Measurements from ENCODE around the gene LY6G5C. TPM values are rescaled to one million over a fixed set of nuclear protein-coding genes. Genes with fewer than 3 reads are reported as not detected.

Gene LY6G5C, protein sequence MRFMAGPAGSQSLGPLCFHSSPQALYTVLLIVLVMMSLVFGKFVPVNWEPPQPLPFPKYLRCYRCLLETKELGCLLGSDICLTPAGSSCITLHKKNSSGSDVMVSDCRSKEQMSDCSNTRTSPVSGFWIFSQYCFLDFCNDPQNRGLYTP
- under 1 TPM; under 0.01 to 0.67 TPM for total RNA-seq

DNA sequence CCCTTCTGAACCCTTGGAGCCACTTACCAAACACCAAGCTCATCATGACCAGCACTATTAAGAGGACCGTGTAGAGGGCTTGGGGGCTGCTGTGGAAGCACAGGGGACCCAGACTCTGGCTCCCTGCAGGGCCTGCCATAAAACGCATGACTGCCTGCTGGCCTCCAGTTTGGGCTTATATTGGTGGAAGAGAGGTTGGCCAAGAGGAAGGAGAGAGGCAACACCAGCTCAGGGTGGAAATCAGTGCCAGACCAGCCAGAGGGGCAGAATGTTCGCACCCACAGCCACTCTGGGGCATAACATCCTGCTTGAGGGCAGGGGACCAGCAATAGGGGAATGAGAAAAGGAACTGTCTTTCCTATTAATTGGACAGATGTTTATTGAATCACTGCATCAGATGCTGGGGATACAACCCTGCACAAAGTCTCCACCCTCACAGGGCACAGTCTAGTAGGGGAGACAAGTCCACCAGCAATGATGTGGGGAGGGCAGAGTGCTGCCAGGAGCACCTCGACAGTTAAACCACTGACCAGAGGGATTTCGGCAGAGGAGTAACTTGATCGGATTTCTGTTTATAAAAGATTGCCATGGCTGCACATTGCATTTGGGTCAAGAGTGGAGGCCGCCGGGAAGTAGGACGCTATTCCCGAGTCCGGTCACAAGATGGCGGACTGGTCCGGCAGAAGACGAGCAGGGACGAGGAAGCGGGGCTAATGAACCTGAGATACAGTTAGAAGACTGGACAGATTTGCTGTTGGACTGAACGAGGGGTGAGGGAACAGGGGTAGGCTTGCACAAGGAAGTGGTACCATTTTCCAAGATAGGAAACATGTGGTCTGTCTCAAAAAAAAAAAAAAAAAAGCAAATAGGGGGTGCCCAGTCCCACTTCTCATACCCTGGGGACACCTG, at the start of gene LY6G5C:
TSS of gene LY6G5C (minus strand) at position 842 of the 909 bp plus-strand sequence. CDS start at position 148, 694 bp downstream.

DNA sequence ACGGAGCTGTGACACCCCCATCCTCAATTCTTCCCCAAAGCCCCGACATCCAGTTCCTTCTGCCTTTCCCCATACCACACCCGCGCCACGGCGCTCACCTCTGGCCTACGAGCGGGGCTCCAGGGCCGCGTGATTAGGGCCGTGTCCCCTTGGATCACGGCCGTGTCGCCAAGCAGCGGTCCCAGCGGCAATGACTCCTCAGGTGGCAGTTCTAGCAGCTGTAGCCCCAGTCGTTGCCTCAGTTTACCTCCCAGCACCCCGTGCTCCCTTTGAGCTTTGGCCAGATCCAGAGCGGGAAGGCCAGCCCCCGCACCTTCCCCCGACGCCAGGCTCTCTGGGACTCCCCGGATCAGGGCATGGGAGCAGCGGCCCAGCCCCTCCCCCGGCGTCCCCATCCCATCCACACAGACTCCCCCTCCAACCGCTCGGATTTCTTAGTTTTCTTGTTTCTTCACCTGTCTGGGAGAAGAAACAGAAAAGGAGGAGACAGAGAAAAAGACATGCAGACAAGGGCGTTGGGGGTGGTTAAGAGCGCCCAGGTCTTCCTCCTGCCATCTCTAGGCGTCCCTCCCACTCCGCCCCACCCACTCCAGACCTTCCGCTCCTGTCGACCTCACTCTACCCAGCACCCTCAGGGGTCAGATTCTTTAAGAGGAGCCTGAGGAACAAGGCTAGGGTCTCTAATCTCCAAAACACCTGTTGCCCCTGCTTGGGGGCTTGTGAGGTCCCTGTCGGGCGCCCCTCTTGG, 48.1 kb upstream of the LY6G5C start, which contains the start of gene DDAH2:
TSS of gene DDAH2 (minus strand) at position 533 of the 748 bp plus-strand sequence. CDS start at position 395, 138 bp downstream.

DNA sequence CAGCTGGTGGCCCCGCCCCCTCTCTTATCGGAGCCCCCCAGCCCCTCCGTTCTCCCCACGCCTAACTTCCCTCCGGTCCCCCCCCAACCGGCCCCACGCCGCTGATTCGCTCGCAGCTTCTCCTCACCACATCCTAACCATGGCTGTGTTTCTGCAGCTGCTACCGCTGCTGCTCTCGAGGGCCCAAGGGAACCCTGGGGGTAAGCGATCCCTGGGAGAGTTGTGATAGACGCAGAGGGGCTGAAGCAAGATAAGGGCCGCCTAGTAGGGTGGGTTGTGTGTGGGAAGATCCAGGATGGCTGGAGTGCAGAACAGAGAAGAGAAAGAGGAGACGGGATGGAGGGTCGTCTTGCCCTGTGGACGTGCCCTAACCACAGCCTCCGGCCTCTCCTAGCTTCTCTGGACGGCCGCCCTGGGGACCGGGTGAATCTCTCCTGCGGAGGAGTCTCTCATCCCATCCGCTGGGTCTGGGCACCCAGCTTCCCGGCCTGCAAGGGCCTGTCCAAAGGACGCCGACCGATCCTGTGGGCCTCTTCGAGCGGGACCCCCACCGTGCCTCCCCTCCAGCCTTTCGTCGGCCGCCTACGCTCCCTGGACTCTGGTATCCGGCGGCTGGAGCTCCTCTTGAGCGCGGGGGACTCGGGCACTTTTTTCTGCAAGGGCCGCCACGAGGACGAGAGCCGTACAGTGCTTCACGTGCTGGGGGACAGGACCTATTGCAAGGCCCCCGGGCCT, 42.5 kb upstream of the LY6G5C start, which contains the start of gene MPIG6B:
TSS of gene MPIG6B (plus strand) at position 129 of the 735 bp plus-strand sequence. CDS start at position 140, 11 bp downstream.

DNA sequence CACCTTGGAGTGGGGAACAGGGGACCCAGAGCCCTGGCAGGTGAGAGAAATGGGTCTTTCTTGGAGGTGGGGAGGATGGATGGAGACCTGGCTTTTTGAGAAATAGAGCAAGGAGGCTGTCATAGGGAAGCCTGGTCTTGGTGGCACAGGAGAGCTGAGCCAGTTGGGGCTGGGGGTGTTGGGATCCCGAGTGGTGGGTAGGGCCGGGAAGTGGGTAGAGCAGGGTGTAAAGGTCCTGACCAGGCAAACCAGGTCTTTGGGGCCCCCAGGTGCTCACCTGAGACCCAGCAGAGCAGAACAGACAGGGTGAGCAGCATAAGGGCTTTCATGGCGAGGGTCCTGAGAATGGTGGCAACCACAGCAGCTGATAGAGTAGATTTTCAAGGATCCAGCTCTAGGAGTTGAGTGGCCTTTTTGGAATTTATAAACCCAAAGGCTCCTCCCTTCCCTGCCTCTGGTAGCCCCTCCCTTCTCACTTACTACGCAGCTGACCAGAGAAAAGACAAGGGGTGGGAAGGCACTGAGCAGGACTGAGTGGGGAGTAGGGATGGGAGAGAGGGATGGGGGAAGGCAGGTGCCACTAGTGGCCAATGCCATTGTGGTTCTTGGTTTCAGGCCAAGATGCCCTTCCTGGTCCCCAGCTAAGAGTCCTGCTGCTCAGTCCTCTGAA, 40.6 kb upstream of the LY6G5C start, which contains the start of gene LY6G6C:
TSS of gene LY6G6C (minus strand) at position 396 of the 670 bp plus-strand sequence. CDS start at position 329, 67 bp downstream.

DNA sequence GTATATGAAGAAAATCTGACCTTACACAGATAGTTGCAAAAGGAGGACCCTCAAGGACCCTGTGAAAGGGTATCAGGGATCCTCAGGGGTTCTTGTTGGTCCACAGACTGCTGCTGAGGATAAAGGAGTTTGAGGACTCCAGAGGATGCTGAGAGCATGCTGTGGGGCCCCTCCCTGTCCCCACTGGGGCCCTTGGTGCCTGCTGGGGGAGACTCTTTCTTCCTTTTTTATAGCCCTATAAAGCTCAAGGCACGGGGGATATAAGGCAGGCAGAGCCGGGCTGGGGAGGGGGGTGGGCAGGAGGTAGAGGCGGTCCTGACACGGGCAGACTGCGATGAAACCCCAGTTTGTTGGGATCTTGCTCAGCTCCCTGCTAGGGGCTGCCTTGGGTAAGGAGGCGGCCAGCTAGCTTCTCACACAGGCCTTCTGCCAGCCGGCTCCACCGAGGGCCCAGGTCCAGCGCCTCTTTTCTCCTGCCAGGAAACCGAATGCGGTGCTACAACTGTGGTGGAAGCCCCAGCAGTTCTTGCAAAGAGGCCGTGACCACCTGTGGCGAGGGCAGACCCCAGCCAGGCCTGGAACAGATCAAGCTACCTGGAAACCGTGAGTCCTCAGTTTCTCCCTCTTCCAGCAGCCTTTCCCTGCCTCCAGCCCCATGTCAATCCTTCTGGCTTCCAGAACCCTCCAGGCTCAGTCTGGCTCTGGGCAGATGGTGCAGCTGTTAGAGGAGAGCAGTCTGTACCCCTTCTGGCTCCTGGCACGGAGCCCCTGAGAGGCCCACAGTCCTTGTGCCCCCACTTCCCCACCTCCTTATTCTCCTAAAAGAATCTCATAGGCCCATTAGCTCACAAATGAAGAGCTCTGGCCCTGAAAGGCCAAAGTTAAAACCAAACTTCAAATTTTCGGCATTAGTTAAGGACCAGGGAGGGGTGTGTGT, 34.4 kb upstream of the LY6G5C start, which contains the start of gene LY6G6D:
TSS of gene LY6G6D (plus strand) at position 327 of the 937 bp plus-strand sequence. CDS start at position 335, 8 bp downstream.

DNA sequence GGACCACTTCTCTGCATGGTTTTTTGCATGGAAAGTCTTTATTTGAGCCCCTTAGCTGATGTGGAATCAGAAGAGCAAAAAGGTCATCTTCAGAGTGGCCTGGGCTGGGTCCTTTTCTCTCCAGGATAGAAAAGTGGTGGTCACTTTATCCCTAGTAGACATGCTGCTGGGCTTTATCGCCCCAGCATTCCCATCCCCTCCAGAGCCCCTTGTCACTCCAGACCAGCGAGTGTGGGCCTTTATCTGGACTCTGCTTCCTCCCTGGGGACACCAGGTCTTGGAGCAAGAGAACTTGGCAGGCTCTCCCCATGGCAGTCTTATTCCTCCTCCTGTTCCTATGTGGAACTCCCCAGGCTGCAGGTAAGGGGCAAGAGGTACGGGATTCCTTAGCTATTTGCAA, 25.7 kb upstream of the LY6G5C start, which contains the start of gene LY6G6F:
TSS of gene LY6G6F (plus strand) at position 268 of the 400 bp plus-strand sequence. CDS start at position 309, 41 bp downstream.

DNA sequence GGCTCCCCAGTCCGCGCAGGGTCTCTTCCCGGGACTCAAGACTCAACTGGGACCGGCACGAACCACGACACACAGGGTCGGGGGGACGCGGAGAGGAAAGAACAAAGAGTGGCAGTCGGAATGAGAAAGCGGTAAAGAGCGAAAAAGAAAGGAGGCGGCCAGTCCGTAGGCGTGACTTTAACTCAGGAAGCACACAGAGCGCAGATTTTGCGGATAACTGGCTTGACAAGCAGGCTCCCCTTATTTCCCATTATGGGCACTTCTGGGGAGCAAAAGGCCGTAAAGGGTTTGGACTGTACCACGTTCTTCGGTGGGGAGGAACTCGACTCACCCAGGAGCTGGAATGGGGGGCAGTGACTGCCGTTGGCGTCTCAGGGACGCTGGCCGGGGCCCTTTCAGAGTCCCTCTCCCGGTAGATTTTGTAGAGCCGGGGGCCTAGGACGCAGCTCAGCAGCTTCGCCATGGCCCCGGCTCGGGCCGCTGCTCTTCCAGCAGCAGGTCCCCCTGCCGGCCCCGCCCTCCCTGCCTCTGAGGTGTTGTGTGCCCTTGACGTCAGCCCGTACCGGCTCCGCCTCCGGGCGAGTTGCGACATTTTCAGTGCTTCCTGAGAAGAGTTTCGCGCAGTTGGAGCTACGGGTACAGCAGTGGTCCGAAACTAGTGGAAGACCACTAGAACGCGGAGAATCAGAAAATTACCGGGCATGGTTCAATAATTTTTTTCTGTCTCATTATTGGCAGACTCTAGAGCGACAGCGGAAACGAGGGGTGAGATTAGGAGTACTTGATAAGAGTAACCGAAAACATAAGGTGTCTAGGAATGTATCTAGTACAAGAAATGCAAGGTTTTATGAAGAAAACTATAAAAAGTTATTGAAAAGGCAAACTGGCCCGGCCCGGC, 22.2 kb upstream of the LY6G5C start, which contains the start of gene ABHD16A:
TSS of gene ABHD16A (minus strand) at position 506 of the 898 bp plus-strand sequence. CDS start at position 463, 43 bp downstream.

DNA sequence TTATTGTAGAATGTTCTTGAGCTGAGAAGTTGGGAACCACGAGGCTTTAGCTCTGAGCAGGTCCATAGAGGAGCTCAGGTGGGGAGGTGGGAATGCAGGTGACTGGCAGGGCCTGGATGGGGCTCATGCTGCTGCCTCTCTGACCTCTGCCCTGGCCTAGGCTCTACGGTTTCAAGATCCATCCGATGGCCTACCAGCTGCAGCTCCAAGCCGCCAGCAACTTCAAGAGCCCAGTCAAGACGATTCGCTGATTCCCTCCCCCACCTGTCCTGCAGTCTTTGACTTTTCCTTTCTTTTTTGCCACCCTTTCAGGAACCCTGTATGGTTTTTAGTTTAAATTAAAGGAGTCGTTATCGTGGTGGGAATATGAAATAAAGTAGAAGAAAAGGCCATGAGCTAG, 11.2 kb downstream of the LY6G5C start, which contains the start of gene LY6G5B:
TSS of gene LY6G5B (plus strand) at position 301 of the 400 bp plus-strand sequence. CDS start 975 bp downstream, outside the sequence.

DNA sequence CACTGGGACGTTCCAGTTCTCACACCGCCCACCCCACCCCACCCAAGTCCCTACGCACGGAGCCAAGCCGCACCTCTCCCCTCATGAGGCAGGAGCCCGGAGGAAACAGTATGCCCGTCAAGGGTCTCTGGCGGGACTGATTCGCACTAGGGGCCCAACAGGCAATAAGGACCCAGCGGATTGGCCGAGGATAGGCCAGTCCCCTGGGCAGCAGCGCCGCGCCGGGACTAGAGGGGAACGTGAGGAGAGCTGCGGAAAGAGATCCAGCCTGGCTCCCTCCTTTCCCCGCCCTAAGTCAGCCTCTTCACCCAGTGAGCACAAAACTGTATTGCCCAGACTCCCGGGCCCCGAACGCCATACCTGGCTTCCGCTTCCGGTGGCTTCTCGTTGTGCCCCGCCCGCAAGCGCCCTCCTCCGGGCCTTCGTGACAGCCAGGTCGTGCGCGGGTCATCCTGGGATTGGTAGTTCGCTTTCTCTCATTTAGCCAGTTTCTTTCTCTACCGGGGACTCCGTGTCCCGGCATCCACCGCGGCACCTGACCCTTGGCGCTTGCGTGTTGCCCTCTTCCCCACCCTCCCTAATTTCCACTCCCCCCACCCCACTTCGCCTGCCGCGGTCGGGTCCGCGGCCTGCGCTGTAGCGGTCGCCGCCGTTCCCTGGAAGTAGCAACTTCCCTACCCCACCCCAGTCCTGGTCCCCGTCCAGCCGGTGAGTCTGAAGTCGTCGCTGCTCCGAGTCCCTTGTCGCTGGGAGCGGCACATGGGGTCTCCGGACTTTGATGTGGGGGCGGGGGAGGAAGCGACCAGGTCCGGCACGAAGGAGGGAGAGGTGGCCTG, 15.1 kb downstream of the LY6G5C start, which contains the start of gene CSNK2B:
TSS of gene CSNK2B (plus strand) at position 580 of the 836 bp plus-strand sequence. CDS start 752 bp downstream, outside the sequence.

DNA sequence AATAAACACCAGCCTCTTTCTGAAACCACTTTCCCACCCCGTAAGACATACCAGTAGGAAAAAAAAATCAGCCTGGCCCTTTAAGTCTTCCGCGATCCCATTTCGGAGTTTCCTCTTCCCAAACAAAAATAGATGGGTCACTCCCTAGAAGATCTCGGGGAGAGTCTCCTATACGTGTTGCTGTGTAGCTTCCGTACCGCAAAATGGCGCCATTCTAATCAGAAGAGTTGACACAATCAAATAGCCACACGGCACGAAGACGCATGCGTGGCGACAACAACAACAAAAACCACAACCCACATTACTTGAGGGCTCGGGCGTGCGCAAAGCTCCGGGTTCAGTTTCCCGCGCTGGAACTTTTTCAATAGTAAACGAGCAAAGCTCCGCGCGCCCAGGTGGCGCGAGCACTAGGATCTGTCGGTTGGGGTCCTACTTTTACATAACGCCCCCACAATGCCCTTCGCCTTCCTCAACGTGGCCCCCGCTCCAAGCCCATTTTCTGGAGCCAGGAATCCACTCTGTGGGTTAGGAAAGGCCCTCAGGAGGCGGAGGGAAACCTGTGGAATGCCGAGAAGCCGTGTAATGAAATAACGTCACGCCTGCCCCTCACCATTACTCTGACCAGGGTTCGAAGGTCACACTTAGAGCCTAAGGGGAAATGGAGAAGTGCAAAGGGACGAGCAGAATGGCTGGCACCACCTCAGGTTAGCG, 15.9 kb downstream of the LY6G5C start, which contains the start of gene GPANK1:
TSS of gene GPANK1 (minus strand) at position 208 of the 711 bp plus-strand sequence. CDS start 519 bp downstream, outside the sequence.

DNA sequence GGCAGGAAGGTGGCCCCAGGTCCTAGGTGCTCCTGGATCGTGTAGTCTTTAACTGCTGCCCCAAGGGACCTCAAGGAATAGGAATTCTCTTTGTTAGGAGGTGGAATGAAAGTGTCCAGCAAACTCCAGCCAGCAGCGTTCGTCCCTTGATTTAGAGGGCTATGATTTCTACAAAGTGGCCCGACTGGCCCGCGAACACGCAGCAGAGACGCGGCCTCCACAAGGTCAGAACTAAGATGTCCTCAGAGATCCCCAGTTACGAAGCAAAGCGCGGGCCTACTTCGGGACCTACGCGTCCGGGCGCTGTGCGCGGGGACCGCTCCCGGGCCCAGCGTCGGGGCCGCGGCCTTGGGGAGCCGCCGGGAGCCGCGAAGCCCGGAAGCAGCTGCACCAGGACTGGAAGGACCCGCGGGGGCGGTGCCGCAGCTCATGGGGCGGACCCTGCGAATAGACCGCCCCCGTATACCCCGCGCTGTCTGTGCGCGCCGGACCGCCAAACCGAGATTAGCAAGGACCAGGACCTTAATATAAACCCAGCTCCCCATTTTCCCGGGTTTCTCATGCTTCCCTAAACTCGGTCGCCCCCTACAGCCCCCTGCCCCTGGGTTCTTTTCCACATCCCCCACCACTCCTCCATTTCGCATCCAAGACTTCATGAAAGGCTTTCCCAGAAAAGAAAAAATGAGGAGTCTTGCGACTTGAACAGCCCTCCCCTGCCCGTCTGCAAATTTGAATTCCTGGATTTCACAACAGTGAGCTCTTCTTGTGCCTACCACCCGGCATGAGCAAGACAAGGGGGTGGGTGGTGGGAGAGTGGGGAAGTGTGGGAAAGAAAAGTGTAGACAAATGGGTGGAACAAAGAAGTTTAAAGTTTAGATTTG, 20.2 kb downstream of the LY6G5C start, which contains the start of gene C6orf47:
TSS of gene C6orf47 (minus strand) at position 398 of the 881 bp plus-strand sequence. CDS start 831 bp downstream, outside the sequence.

DNA sequence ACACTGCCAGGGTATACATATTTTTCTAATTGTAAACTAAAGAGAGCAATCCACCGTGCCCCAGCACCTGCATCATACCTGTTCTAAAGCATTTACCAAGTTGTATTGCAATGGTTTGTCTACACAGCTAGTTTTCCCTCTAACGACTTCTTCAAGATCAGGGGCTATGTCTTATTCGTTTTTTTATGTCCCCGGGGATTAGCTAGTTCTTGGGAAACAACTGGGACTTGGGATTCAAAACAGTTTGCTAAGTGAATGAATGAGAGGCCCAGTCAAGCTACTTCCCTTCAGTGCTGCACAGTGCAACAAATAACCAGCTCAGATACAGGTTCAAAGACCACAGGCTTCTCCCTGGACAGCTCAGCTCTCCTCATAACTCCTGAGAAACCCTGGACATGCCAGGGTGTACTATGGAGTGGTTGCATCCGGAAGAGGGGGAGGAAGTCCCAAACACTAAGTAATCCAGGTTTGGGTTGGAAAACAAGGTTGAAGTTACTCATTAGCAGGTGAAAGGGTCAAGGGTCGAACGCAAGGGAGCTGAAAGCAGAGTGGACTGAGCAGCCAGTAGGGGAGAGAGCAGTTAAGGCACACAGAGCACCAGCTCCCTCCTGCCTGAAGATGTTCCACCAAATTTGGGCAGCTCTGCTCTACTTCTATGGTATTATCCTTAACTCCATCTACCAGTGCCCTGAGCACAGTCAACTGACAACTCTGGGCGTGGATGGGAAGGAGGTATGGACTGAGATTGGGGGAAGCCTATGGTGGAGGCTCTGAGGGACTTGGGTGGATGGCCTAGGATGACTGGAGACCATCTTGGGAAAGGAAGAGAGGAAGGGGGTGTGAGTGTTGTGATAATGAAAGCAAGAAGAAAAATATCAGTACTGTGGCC, 25.3 kb downstream of the LY6G5C start, which contains the start of gene APOM:
TSS of gene APOM (plus strand) at position 546 of the 889 bp plus-strand sequence. CDS start at position 619, 73 bp downstream.

